A549 (cell line): ENCODE results near the gene MYOM1.

Source experiments
- CEBPB ChIP-seq, 2 experiments: fragments of >200 bp in 1 of 2; sonication (Bioruptor Twin) in 1 of 2; formaldehyde crosslinking in 1 of 2; IDR thresholded peaks; 2 replicates each; pipeline ENCODE4 v1.6.1; 2012 to 2016
- CHD2 ChIP-seq: fragments of 150-350 bp; IDR thresholded peaks from 2 replicates; pipeline ENCODE4 v1.6.1; 2014; ENCODE audit warnings: low read length; ENCODE audit not compliant: partially characterized antibody
- CTCF ChIP-seq: fragments of >200 bp; sonication (Bioruptor Twin); formaldehyde crosslinking; IDR thresholded peaks from 3 replicates; pipeline ENCODE4 v1.5.1; 2016
- EP300 ChIP-seq, 2 experiments: fragments of >200 bp; sonication (Bioruptor Twin); formaldehyde crosslinking; IDR thresholded peaks; 2 replicates in 1 of 2; 3 replicates in 1 of 2; pipeline ENCODE4 v1.6.1; 2016 to 2017
- ESRRA ChIP-seq: fragments of 150-350 bp; IDR thresholded peaks from 2 replicates; pipeline ENCODE4 v1.6.1; 2014; ENCODE audit warnings: mild to moderate bottlenecking, low read length, borderline replicate concordance
- JUN ChIP-seq, 2 experiments: fragments of >200 bp; sonication (Bioruptor Twin); formaldehyde crosslinking; IDR thresholded peaks; 2 replicates in 1 of 2; 3 replicates in 1 of 2; pipeline ENCODE4 v1.6.1; 2016 to 2017
- POLR2A ChIP-seq: IDR thresholded peaks from 2 replicates; pipeline ENCODE4 v1.6.1; 2012; ENCODE audit warnings: mild to moderate bottlenecking, low read length

- no peak for TF ChIP-seq CTCF
- no peak for TF ChIP-seq ESRRA
- TF ChIP-seq EP300 (IDR thresholded peaks at IDR 0.05): no peak
- no peak for TF ChIP-seq CHD2
- TF ChIP-seq CEBPB (IDR thresholded peaks at IDR 0.05): no peak
- no peak for TF ChIP-seq JUN (IDR thresholded peaks at IDR 0.05)
- TF ChIP-seq POLR2A: no peak
Observed at GRCh38 chr18:3054214-3054613, 165.6 kb downstream of the MYOM1 start.
